Measurements from ENCODE around the gene AQP12B.

- no peak; the same call in 1 of the 2 replicates for TF ChIP-seq CTCF (conservative IDR thresholded peaks at IDR 0.05; ENCODE audit: low read depth, low read length)
- TF ChIP-seq EZH2 (IDR thresholded peaks at IDR 0.05; ENCODE audit: low read length, unreplicated experiment): no peak
Observed at GRCh38 chr2:240663546-240664190, 19.0 kb downstream of the AQP12B start.
